Trophoblast cell (in vitro differentiated cells and primary cell): ENCODE data around the gene SF3B2.
A peak's percentile ranks its signal among the peaks of the same experiment; 100 is the strongest.

ENCODE experiments used
- DNase-seq, 2 donors: peaks; one replicate each; pipeline ENCODE4 v3.0.0-alpha.2; 2016
- H2AFZ ChIP-seq: 2 replicates; pipeline ENCODE4 v1.6.1; 2013; ENCODE audit warnings: low read length, moderate library complexity, mild to moderate bottlenecking; ENCODE audit not compliant: insufficient read depth, poor library complexity
- H2AK5ac ChIP-seq: 2 replicates; pipeline ENCODE4 v1.6.1; 2013; ENCODE audit warnings: mild to moderate bottlenecking, low read length
- H2BK120ac ChIP-seq: 2 replicates; pipeline ENCODE4 v1.6.1; 2013; ENCODE audit warnings: low read length, mild to moderate bottlenecking, moderate library complexity; ENCODE audit not compliant: insufficient read depth, poor library complexity
- H2BK12ac ChIP-seq: 2 replicates; pipeline ENCODE4 v1.6.1; 2013; ENCODE audit warnings: mild to moderate bottlenecking, low read length, moderate library complexity
- H2BK5ac ChIP-seq: 2 replicates; pipeline ENCODE4 v1.6.1; 2013; ENCODE audit warnings: low read length, low read depth, moderate library complexity, mild to moderate bottlenecking; ENCODE audit not compliant: poor library complexity
- H3K14ac ChIP-seq: 2 replicates; pipeline ENCODE4 v1.6.1; 2013; ENCODE audit warnings: mild to moderate bottlenecking, low read length
- H3K18ac ChIP-seq: 2 replicates; pipeline ENCODE4 v1.6.1; 2013; ENCODE audit warnings: mild to moderate bottlenecking, low read length
- H3K23ac ChIP-seq: 2 replicates; pipeline ENCODE4 v1.6.1; 2013; ENCODE audit warnings: low read length
- H3K27ac ChIP-seq: 2 replicates; pipeline ENCODE4 v1.5.1; 2013; ENCODE audit warnings: low read depth, mild to moderate bottlenecking, inconsistent platforms, low read length, moderate library complexity
- H3K27me3 ChIP-seq: 2 replicates; pipeline ENCODE4 v1.6.1; 2013; ENCODE audit warnings: inconsistent platforms, mild to moderate bottlenecking, low read length, moderate library complexity; ENCODE audit not compliant: insufficient read depth
- H3K36me3 ChIP-seq, 2 experiments: 1 replicate in 1 of 2; 2 replicates in 1 of 2; pipeline ENCODE4 v1.6.1; 2013; ENCODE audit warnings: low read length in 2 of 2, mild to moderate bottlenecking in 2 of 2, moderate library complexity in 1 of 2; ENCODE audit not compliant: insufficient read depth in 2 of 2, control insufficient read depth in 1 of 2
- H3K4ac ChIP-seq: 2 replicates; pipeline ENCODE4 v1.6.1; 2013; ENCODE audit warnings: low read depth, mild to moderate bottlenecking, low read length, moderate library complexity
- H3K4me1 ChIP-seq, 2 experiments: 1 replicate in 1 of 2; 2 replicates in 1 of 2; pipeline ENCODE4 v1.6.1; 2013; ENCODE audit warnings: low read length in 2 of 2, mild to moderate bottlenecking in 2 of 2, moderate library complexity in 1 of 2; ENCODE audit not compliant: insufficient read depth in 2 of 2, control insufficient read depth in 1 of 2
- H3K4me2 ChIP-seq: 2 replicates; pipeline ENCODE4 v1.6.1; 2013; ENCODE audit warnings: inconsistent platforms, mild to moderate bottlenecking, low read length, moderate library complexity
- H3K4me3 ChIP-seq: 2 replicates; pipeline ENCODE4 v1.5.1; 2013; ENCODE audit warnings: mild to moderate bottlenecking, low read depth, low read length, inconsistent platforms
- H3K79me1 ChIP-seq: one replicate; pipeline ENCODE4 v1.6.1; 2013; ENCODE audit warnings: low read length
- H3K79me2 ChIP-seq: 2 replicates; pipeline ENCODE4 v1.6.1; 2013; ENCODE audit warnings: low read length, mild to moderate bottlenecking; ENCODE audit not compliant: control insufficient read depth, insufficient read depth, poor library complexity
- H3K9ac ChIP-seq: 2 replicates; pipeline ENCODE4 v1.6.1; 2013; ENCODE audit warnings: mild to moderate bottlenecking, low read length
- H3K9me3 ChIP-seq: 2 replicates; pipeline ENCODE4 v1.6.1; 2013; ENCODE audit warnings: low read depth, mild to moderate bottlenecking, control low read depth, inconsistent platforms, low read length; ENCODE audit not compliant: insufficient read depth
- H4K12ac ChIP-seq: 2 replicates; pipeline ENCODE4 v1.6.1; 2013; ENCODE audit warnings: low read depth, mild to moderate bottlenecking, low read length, moderate library complexity
- H4K8ac ChIP-seq: 2 replicates; pipeline ENCODE4 v1.6.1; 2013; ENCODE audit warnings: low read depth, mild to moderate bottlenecking, low read length, moderate library complexity
- H4K91ac ChIP-seq: one replicate; pipeline ENCODE4 v1.6.1; 2013; ENCODE audit warnings: low read depth, mild to moderate bottlenecking, low read length, moderate library complexity
- WGBS: extraction: QIAGEN DNeasy Blood & Tissue Kit; methylation state at CpG from one replicate; pipeline ENCODE4 v1.1.7; 2013; ENCODE audit warnings: missing lambda C conversion rate; ENCODE audit not compliant: insufficient read length, insufficient coverage; ENCODE audit errors: extremely low coverage; 5-methylcytosine and 5-hydroxymethylcytosine counted together

SF3B2 gene

DNA sequence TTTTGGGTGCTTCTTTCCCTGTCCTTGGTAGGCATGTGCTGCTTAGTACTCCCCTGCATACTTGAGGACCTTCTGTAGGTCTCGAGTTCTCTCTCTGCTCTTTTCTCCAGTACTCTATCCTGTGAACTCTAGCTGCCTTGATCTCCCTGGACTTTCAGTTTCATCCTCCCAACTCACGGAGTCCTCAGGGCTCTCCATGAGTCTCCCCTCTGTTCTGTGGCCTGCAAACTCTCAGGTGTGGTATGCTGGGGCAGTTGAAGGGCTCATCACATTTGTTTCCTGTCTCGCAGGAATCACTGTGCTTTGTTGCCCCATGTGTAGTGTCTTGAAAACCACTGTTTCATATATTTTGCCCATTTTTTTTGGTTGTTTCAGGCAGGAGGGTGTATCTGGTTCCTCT lies 14.6 kb downstream of the SF3B2 start:
- WGBS = no CpG with 5 or more reads among the region's 3 CpGs
- no peak overlapping the region for H3K4ac ChIP-seq
- no peak overlapping the region for H2BK12ac ChIP-seq
- H2AK5ac ChIP-seq = no peak overlapping the region
- H3K27ac ChIP-seq = no peak overlapping the region
- peaks cover 10% of the 10 kb centered on the region for H3K79me2 ChIP-seq
- H3K14ac ChIP-seq = no peak overlapping the region
- no peaks in the 10 kb centered on the region for H3K27me3 ChIP-seq
- peaks cover under 1% of the 10 kb centered on the region for H3K9me3 ChIP-seq
- H3K9ac ChIP-seq = no peak overlapping the region
- no peak overlapping the region for H4K91ac ChIP-seq
- no peak overlapping the region for H2BK5ac ChIP-seq
- no peak overlapping the region for H3K4me3 ChIP-seq
- no peak overlapping the region for H4K12ac ChIP-seq
- H2AFZ ChIP-seq = no peak overlapping the region
- no peak overlapping the region for H2BK120ac ChIP-seq
- H3K79me1 ChIP-seq = peaks cover 20% of the 10 kb centered on the region
- H3K4me1 ChIP-seq = peaks cover 4 to 6% of the 10 kb centered on the region in 2 experiments
- no peak overlapping the region for H4K8ac ChIP-seq
- peaks cover 38 to 55% of the 10 kb centered on the region in 2 experiments for H3K36me3 ChIP-seq
- DNase-seq = no peak
- no peak overlapping the region for H3K23ac ChIP-seq
- H3K4me2 ChIP-seq = no peak overlapping the region
- no peak overlapping the region for H3K18ac ChIP-seq

DNA sequence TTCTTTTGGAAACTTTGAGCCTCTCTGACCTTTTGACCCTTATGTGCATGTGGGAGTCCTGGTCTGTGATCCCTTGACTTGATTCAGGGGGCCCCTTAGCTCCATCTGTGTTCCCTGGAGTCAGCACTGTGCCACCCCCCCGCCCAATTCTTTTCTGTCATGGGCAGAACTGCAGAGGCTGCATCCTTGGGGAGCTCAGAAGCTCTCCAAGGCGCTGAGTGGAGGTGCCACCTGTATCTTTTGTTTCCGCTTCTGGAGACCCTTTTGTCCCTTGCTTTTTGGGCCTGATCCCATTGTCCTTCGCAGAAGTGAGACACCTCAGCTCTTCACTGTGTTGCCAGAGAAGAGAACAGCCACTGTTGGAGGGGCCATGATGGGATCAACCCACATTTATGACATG lies 15.5 kb downstream of the SF3B2 start:
- no peak for DNase-seq
- H3K9me3 ChIP-seq = no peaks in the 10 kb centered on the region
- H3K79me2 ChIP-seq = peaks cover 10% of the 10 kb centered on the region
- no peak overlapping the region for H4K91ac ChIP-seq
- no peak overlapping the region for H3K14ac ChIP-seq
- H3K23ac ChIP-seq = no peak overlapping the region
- no peak overlapping the region for H3K4me3 ChIP-seq
- H4K8ac ChIP-seq = no peak overlapping the region
- no peak overlapping the region for H2BK5ac ChIP-seq
- no peak overlapping the region for H2AFZ ChIP-seq
- WGBS = no CpG with 5 or more reads among the region's 4 CpGs
- H3K9ac ChIP-seq = no peak overlapping the region
- no peak overlapping the region for H2BK12ac ChIP-seq
- peaks cover 4 to 6% of the 10 kb centered on the region in 2 experiments for H3K4me1 ChIP-seq
- H3K4ac ChIP-seq = no peak overlapping the region
- H3K27ac ChIP-seq = no peak overlapping the region
- no peaks in the 10 kb centered on the region for H3K27me3 ChIP-seq
- no peak overlapping the region for H2AK5ac ChIP-seq
- H3K4me2 ChIP-seq = no peak overlapping the region
- no peak overlapping the region for H4K12ac ChIP-seq
- no peak overlapping the region for H2BK120ac ChIP-seq
- no peak overlapping the region for H3K18ac ChIP-seq
- peaks cover 20% of the 10 kb centered on the region for H3K79me1 ChIP-seq
- H3K36me3 ChIP-seq = peaks cover 38 to 56% of the 10 kb centered on the region in 2 experiments

DNA sequence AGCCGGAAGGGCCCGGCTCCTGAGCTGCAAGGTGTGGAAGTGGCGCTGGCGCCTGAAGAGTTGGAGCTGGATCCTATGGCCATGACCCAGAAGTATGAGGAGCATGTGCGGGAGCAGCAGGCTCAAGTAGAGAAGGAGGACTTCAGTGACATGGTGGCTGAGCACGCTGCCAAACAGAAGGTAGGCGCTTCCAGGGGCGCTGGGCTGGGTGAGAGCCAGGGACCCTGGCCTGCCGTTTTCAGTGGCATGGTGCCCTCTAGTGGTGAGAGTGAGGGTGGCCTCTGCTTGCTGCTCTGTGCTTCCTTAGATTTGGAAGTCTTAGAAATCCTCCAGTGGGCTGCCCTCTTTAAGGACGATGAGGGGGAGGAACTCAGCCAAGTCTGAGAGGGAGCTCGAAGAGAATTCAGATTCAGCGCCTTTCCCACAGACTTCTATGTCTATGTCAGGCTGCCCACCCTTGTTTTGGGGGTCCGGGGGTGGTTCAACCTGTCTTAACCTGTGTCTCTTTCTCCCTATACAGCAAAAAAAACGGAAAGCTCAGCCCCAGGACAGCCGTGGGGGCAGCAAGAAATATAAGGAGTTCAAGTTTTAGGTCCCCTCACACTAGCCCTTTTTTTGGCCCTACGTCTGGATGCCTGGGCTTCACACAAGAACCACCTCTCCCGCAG lies 16.1 kb downstream of the SF3B2 start:
- Histone ChIP-seq H2AK5ac (no peak overlapping the region), H3K9me3 (no peaks in the 10 kb centered on the region), H3K4me2 (no peak overlapping the region), H3K27me3 (no peaks in the 10 kb centered on the region), H4K12ac (no peak overlapping the region), H3K27ac (peak overlapping the region; percentile 87), H2BK5ac (no peak overlapping the region), H3K18ac (peak overlapping the region; percentile 26), H2BK120ac (no peak overlapping the region), H2BK12ac (no peak overlapping the region), H4K91ac (no peak overlapping the region), H3K4me3 (no peak overlapping the region), H3K23ac (no peak overlapping the region), H4K8ac (no peak overlapping the region), H3K4me1 (peaks cover 4 to 6% of the 10 kb centered on the region in 2 experiments), H3K14ac (no peak overlapping the region), H2AFZ (no peak overlapping the region), H3K9ac (no peak overlapping the region), H3K36me3 (peaks cover 37 to 52% of the 10 kb centered on the region in 2 experiments), H3K4ac (no peak overlapping the region), H3K79me1 (peaks cover 20% of the 10 kb centered on the region), H3K79me2 (peaks cover 10% of the 10 kb centered on the region)
- peak; percentile 75 to 93 for DNase-seq
- no CpG with 5 or more reads among the region's 17 CpGs for WGBS

DNA sequence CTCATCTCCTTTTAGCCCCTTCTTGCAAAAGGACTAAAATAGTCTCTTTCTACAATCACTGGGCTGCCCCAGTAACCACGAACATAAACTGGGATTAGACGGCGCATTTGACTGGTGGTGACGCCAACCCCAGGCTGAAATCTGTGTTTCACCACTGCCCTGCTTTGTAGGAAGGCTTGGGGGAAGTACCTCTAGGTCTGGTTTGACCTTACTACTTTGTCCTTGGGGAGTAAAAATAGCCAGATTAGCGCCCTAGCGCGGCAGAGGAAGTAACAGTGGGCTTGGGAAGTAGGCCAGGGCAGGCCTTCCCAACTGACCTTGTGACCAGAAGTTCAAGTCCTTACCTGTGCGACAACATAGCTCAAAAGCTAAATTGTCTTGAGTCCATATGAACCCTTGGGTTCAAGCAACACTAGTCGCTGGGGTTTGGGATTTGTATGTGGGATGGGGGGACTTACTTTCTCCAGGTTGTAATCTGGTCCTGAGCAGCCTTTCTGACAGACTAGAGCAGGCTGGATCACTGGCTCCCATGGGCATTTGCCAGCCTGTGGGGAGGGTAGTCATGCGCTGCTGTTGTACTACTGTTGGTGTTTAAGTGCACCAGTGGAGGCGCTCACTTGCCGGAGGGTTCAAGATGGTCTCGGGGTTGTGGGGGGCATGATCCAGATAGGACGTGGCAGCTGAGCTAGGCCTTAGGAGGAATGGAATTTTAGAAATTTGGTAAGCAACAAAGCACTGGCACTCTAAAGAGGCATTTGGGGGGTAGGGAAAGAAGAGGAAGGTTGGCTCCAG lies 17.0 kb downstream of the SF3B2 start:
- Histone ChIP-seq H2BK120ac (peak overlapping the region; percentile 5), H3K18ac (peak overlapping the region; percentile 63), H3K23ac (no peak overlapping the region), H2BK12ac (peak overlapping the region; percentile 18), H3K79me1 (peaks cover 20% of the 10 kb centered on the region), H3K4me2 (peak overlapping the region; percentile 89), H4K12ac (peak overlapping the region; percentile 75), H3K27ac (peak overlapping the region; percentile 87), H3K4me3 (peak overlapping the region; percentile 99), H3K36me3 (peaks cover 31 to 45% of the 10 kb centered on the region in 2 experiments), H3K9me3 (no peaks in the 10 kb centered on the region), H3K4me1 (peaks cover 4 to 6% of the 10 kb centered on the region in 2 experiments), H2AK5ac (peak overlapping the region; percentile 71), H4K91ac (peak overlapping the region; percentile 99), H3K9ac (peak overlapping the region; percentile 51), H2AFZ (peak overlapping the region; percentile 74), H4K8ac (peak overlapping the region; percentile 91), H3K79me2 (peaks cover 10% of the 10 kb centered on the region), H2BK5ac (peak overlapping the region; percentile 64), H3K27me3 (no peaks in the 10 kb centered on the region), H3K4ac (peak overlapping the region; percentile 38), H3K14ac (peak overlapping the region; percentile 60)
- DNase-seq = peak in 1 of 2 donors; percentile 31
- WGBS = no CpG with 5 or more reads among the region's 14 CpGs
